H1 (cell line): ENCODE data around the gene SLC25A22. TPM values are rescaled to one million over a fixed set of nuclear protein-coding genes. Genes with fewer than 3 reads are reported as not detected.

Source experiments
- CTCF ChIA-PET: fragments of 300-600 bp; sonication (Branson Sonifier 250); formaldehyde crosslinking; loops from one replicate; lab custom pipeline; 2021; ENCODE audit not compliant: partially characterized antibody; lab: Charles Lee
- POLR2A ChIA-PET: fragments of 300-600 bp; sonication (Branson Sonifier 250); formaldehyde crosslinking; loops from one replicate; lab custom pipeline; 2021; ENCODE audit warnings: inconsistent platforms; ENCODE audit not compliant: partially characterized antibody; lab: Charles Lee
- DNase-seq, 2 experiments: peaks; one replicate each; pipeline versions ENCODE4 v3.0.0 to v3.0.0-alpha.2; 2010 to 2022; ENCODE audit warnings: low spot score in 2 of 2, low read depth in 1 of 2, mixed read lengths in 1 of 2
- FAIRE-seq: peaks from 2 replicates; lab custom pipeline; 2011; peaks lifted over from hg19 to GRCh38; lab: Jason Lieb, UNC
- H2AFZ ChIP-seq: 2 replicates; pipeline ENCODE4 v1.8.1; 2012; ENCODE audit warnings: low read length, inconsistent platforms
- H2AK5ac ChIP-seq: 2 replicates; pipeline ENCODE4 v1.6.1; 2013; ENCODE audit warnings: low read depth, low read length
- H2BK120ac ChIP-seq: replicated peaks from 2 replicates; pipeline ENCODE3; 2013; ENCODE audit warnings: low read depth, low read length, inconsistent platforms
- H2BK12ac ChIP-seq: 2 replicates; pipeline ENCODE4 v1.6.1; 2013; ENCODE audit warnings: low read depth, low read length
- H2BK15ac ChIP-seq: 2 replicates; pipeline ENCODE4 v1.6.1; 2013; ENCODE audit warnings: low read length
- H2BK20ac ChIP-seq: 2 replicates; pipeline ENCODE4 v1.6.1; 2013; ENCODE audit warnings: low read length
- H2BK5ac ChIP-seq: 2 replicates; pipeline ENCODE4 v1.6.1; 2013; ENCODE audit warnings: low read depth, low read length
- H3K14ac ChIP-seq: 2 replicates; pipeline ENCODE4 v1.6.1; 2013; ENCODE audit warnings: inconsistent platforms; ENCODE audit not compliant: insufficient read length
- H3K18ac ChIP-seq: 2 replicates; pipeline ENCODE4 v1.6.1; 2013; ENCODE audit warnings: low read length; ENCODE audit errors: extremely low read depth
- H3K23ac ChIP-seq: 2 replicates; pipeline ENCODE4 v1.6.1; 2013; ENCODE audit warnings: inconsistent platforms; ENCODE audit not compliant: insufficient read length
- H3K23me2 ChIP-seq: 2 replicates; pipeline ENCODE4 v1.6.1; 2013; ENCODE audit warnings: low read depth, low read length
- H3K27ac ChIP-seq: 2 replicates; pipeline ENCODE4 v1.6.1; 2011; ENCODE audit warnings: low read depth, low read length, inconsistent platforms
- H3K27me3 ChIP-seq, 4 experiments: replicated peaks in 1 of 4; 1 replicate in 1 of 4; 2 replicates in 3 of 4; pipeline versions ENCODE4 v1.6.1 to v1.8.1; 2011 to 2013; ENCODE audit warnings: low read length in 3 of 4, mild to moderate bottlenecking in 3 of 4, inconsistent platforms in 2 of 4, mixed read lengths in 2 of 4, moderate library complexity in 1 of 4; ENCODE audit not compliant: control insufficient read depth in 3 of 4, insufficient read depth in 3 of 4; ENCODE audit errors: extremely low read depth in 1 of 4
- H3K36me3 ChIP-seq, 4 experiments: 2 replicates each; pipeline versions ENCODE4 v1.6.1 to v1.8.1; 2011 to 2013; ENCODE audit warnings: mild to moderate bottlenecking in 4 of 4, low read length in 3 of 4, moderate library complexity in 2 of 4, control low read depth in 1 of 4, inconsistent platforms in 1 of 4; ENCODE audit not compliant: insufficient read depth in 4 of 4, control insufficient read depth in 2 of 4
- H3K4ac ChIP-seq: replicated peaks from 2 replicates; pipeline ENCODE3; 2013; ENCODE audit warnings: low read length, low read depth, mixed read lengths, inconsistent platforms; ENCODE audit not compliant: insufficient read length
- H3K4me1 ChIP-seq, 4 experiments: replicated peaks in 1 of 4; 1 replicate in 1 of 4; 2 replicates in 3 of 4; pipeline versions ENCODE4 v1.6.1 to v1.8.1; 2011 to 2013; ENCODE audit warnings: low read length in 3 of 4, inconsistent platforms in 2 of 4, mixed read lengths in 1 of 4; ENCODE audit not compliant: insufficient read depth in 4 of 4, control insufficient read depth in 3 of 4
- H3K4me2 ChIP-seq, 2 experiments: 2 replicates each; pipeline versions ENCODE4 v1.6.1 to v1.8.1; 2011 to 2013; ENCODE audit warnings: low read depth in 2 of 2, low read length in 2 of 2, control low read depth in 1 of 2, inconsistent platforms in 1 of 2, mild to moderate bottlenecking in 1 of 2; ENCODE audit not compliant: insufficient read depth in 1 of 2
- H3K4me3 ChIP-seq, 4 experiments: fragments of 200-600, 300-600 bp in 1 of 4; sonication (generic), shearing (Covaris generic), sonication (Bioruptor Twin) in 1 of 4; 2 replicates each; pipeline versions ENCODE4 v1.5.1 to v1.8.1; 2011 to 2016; ENCODE audit warnings: low read length in 4 of 4, low read depth in 3 of 4, control low read depth in 2 of 4, inconsistent platforms in 2 of 4, mild to moderate bottlenecking in 2 of 4, mixed read lengths in 1 of 4, moderate library complexity in 1 of 4; ENCODE audit not compliant: insufficient read depth in 2 of 4; ENCODE audit errors: extremely low read depth in 1 of 4
- H3K56ac ChIP-seq: replicated peaks from 2 replicates; pipeline ENCODE3; 2013; ENCODE audit warnings: low read depth, mild to moderate bottlenecking, mixed read lengths, low read length, inconsistent platforms; ENCODE audit not compliant: insufficient read length
- H3K79me1 ChIP-seq: 2 replicates; pipeline ENCODE4 v1.6.1; 2013; ENCODE audit warnings: low read depth, low read length, control low read depth
- H3K79me2 ChIP-seq, 2 experiments: 2 replicates each; pipeline versions ENCODE4 v1.6.1 to v1.8.1; 2012 to 2013; ENCODE audit warnings: low read length in 2 of 2, mild to moderate bottlenecking in 2 of 2, inconsistent platforms in 1 of 2; ENCODE audit not compliant: insufficient read depth in 2 of 2, control insufficient read depth in 1 of 2
- H3K9ac ChIP-seq, 4 experiments: replicated peaks in 1 of 4; 1 replicate in 1 of 4; 2 replicates in 3 of 4; pipeline versions ENCODE4 v1.6.1 to v1.8.1; 2011 to 2013; ENCODE audit warnings: low read depth in 3 of 4, low read length in 3 of 4, control low read depth in 2 of 4, mild to moderate bottlenecking in 2 of 4, moderate library complexity in 2 of 4, inconsistent platforms in 1 of 4; ENCODE audit errors: extremely low read depth in 1 of 4
- H3K9me3 ChIP-seq, 2 experiments: 2 replicates each; pipeline versions ENCODE4 v1.6.1 to v1.8.1; 2012 to 2013; ENCODE audit warnings: mild to moderate bottlenecking in 2 of 2, moderate library complexity in 2 of 2, control low read depth in 1 of 2, inconsistent platforms in 1 of 2, low read depth in 1 of 2, low read length in 1 of 2, mixed read lengths in 1 of 2; ENCODE audit not compliant: insufficient read depth in 2 of 2
- H4K20me1 ChIP-seq, 2 experiments: replicated peaks in 1 of 2; 2 replicates each; pipeline versions ENCODE3 to v1.8.1; 2011 to 2013; ENCODE audit warnings: inconsistent platforms in 2 of 2, low read length in 2 of 2, mild to moderate bottlenecking in 1 of 2; ENCODE audit not compliant: insufficient read depth in 2 of 2, control insufficient read depth in 1 of 2
- H4K5ac ChIP-seq: 2 replicates; pipeline ENCODE4 v1.6.1; 2013; ENCODE audit warnings: low read length, low read depth, mixed read lengths, inconsistent platforms; ENCODE audit not compliant: insufficient read length
- H4K8ac ChIP-seq: 2 replicates; pipeline ENCODE4 v1.8.0; 2013; ENCODE audit warnings: mild to moderate bottlenecking, moderate library complexity, low read length, inconsistent platforms; ENCODE audit not compliant: insufficient read depth; ENCODE audit errors: extremely low read depth
- H4K91ac ChIP-seq: replicated peaks from 2 replicates; pipeline ENCODE3; 2013; ENCODE audit warnings: low read length, mixed read lengths, inconsistent platforms; ENCODE audit not compliant: insufficient read length
- ASH2L ChIP-seq: fragments of 200-600, 300-600 bp; sonication (generic); IDR thresholded peaks from one replicate; pipeline ENCODE4 v1.7.1; 2017; ENCODE audit warnings: low read length
- CBX8 ChIP-seq: fragments of 300-800, 300-1000 bp; sonication (generic); IDR thresholded peaks from 2 replicates; pipeline ENCODE4 v1.7.1; 2016; ENCODE audit warnings: low read depth, low read length, borderline replicate concordance
- CEBPB ChIP-seq: IDR thresholded peaks from 2 replicates; pipeline ENCODE4 v1.6.1; 2012; ENCODE audit warnings: low read depth, low read length
- EP300 ChIP-seq, 2 experiments: IDR thresholded peaks; 1 replicate in 1 of 2; 2 replicates in 1 of 2; pipeline ENCODE4 v1.6.1; 2011 to 2012; ENCODE audit warnings: low read depth in 2 of 2, low read length in 2 of 2, mild to moderate bottlenecking in 2 of 2, borderline replicate concordance in 1 of 2, inconsistent platforms in 1 of 2, moderate library complexity in 1 of 2
- JUN ChIP-seq: IDR thresholded peaks from 2 replicates; pipeline ENCODE4 v1.6.1; 2011; ENCODE audit warnings: low read depth, mild to moderate bottlenecking, improper control_type of control experiment, low read length
- KDM1A ChIP-seq: fragments of 200-600, 300-600 bp; sonication (generic); IDR thresholded peaks from 2 replicates; pipeline ENCODE4 v1.7.1; 2016; ENCODE audit warnings: mild to moderate bottlenecking, low read length, borderline replicate concordance
- KDM5A ChIP-seq: fragments of 200-600 bp; IDR thresholded peaks from 2 replicates; pipeline ENCODE4 v1.7.1; 2012; ENCODE audit warnings: mild to moderate bottlenecking, low read length, inconsistent platforms, mixed read lengths
- NRF1 ChIP-seq: IDR thresholded peaks from 2 replicates; pipeline ENCODE4 v1.6.1; 2011; ENCODE audit warnings: mild to moderate bottlenecking, low read depth, low read length, improper control_type of control experiment
- POLR2A ChIP-seq, 2 experiments: IDR thresholded peaks; 1 replicate in 1 of 2; 2 replicates in 1 of 2; pipeline ENCODE4 v1.6.1; 2011; ENCODE audit warnings: low read depth in 2 of 2, low read length in 2 of 2, mild to moderate bottlenecking in 2 of 2; ENCODE audit errors: control extremely low read depth in 1 of 2
- SP4 ChIP-seq: IDR thresholded peaks from 2 replicates; pipeline ENCODE4 v1.6.1; 2012; ENCODE audit warnings: low read length, inconsistent platforms
- SUZ12 ChIP-seq: fragments of 200-600 bp; sonication (generic); IDR thresholded peaks from 2 replicates; pipeline ENCODE4 v1.6.1; 2012; ENCODE audit warnings: mild to moderate bottlenecking, inconsistent platforms, low read length, moderate library complexity, mixed read lengths
- YY1 ChIP-seq: IDR thresholded peaks from 2 replicates; pipeline ENCODE4 v1.6.1; 2011; ENCODE audit warnings: low read depth, mild to moderate bottlenecking, low read length
- WGBS, 2 experiments: shearing (Covaris generic) in 1 of 2; methylation state at CpG; one replicate each; pipeline versions ENCODE4 v1.1.6 to v1.1.7; 2013 to 2015; ENCODE audit warnings: low lambda C conversion rate in 2 of 2, mixed read lengths in 2 of 2, inconsistent platforms in 1 of 2, low coverage in 1 of 2, missing lambda C conversion rate in 1 of 2; ENCODE audit not compliant: insufficient replicate concordance in 2 of 2, insufficient coverage in 1 of 2, insufficient read length in 1 of 2; ENCODE audit errors: extremely low coverage in 1 of 2, missing lambda C conversion rate in 1 of 2; 5-methylcytosine and 5-hydroxymethylcytosine counted together
- polyA plus RNA-seq, 7 experiments: library from polyadenylated mRNA; depleted of rRNA in 3 of 7; stranded (reverse) in 5 of 7; unstranded in 2 of 7; fragments of >200 nt in 5 of 7; fragments of 200-250 nt in 2 of 7; gene quantifications; 1 replicate in 5 of 7; 2 replicates in 1 of 7; 4 replicates in 1 of 7; pipeline versions ENCODE4 v1.2.1 to v1.2.3, GENCODE V29; 2011 to 2013; ENCODE audit warnings: missing spikeins in 2 of 7, mixed read lengths in 2 of 7
- total RNA-seq: library from RNA; stranded (reverse); fragmentation: NEBNext Ultra II Directional; extraction: Animal tissue kit (Norgen Biotek cat#: 25700); gene quantifications from 2 replicates; pipeline ENCODE4 v1.2.1, GENCODE V29; 2021

The SLC25A22 gene
- total and polyA plus RNA-seq, 2 of the 8 experiments (the other 6 are each of a cell fraction or from before 2014, with no cell fraction given), result 31.5 to 48.0 TPM

- H3K23ac ChIP-seq, result no peak within 1 kb of the TSS
- H2BK20ac ChIP-seq, result peak within 1 kb of the TSS; percentile 92; the same call in 1 of the 2 replicates
- peak within 1 kb of the TSS; percentile 96; the same call in 1 of the 2 replicates for H2AFZ ChIP-seq
- POLR2A ChIA-PET, result interaction anchor here (0.5 to 53.0 kb wide), 18 partner anchors 11 to 515 kb away, joined by 3 to 1917 read pairs (median 4); partner anchors contain the start of genes CD151, CEND1, CRACR2B and GATD1
- H3K79me2 ChIP-seq, result peaks cover 7 to 32% of the 10 kb centered on the region in 2 experiments; a peak in 3 of 4 replicates
- DNase-seq (peak; percentile 80 to 100), FAIRE-seq (no peak)
- H3K27me3 ChIP-seq, result no peaks in the 10 kb centered on the region
- H2BK120ac ChIP-seq, result peak within 1 kb of the TSS; percentile 98
- peak within 1 kb of the TSS; percentile 66 to 100 (median 90) for H3K4me3 ChIP-seq
- peak within 1 kb of the TSS; percentile 100 for H2BK12ac ChIP-seq
- H3K14ac ChIP-seq, result no peak within 1 kb of the TSS
- peak within 1 kb of the TSS; percentile 82 to 99 (median 97) for H3K9ac ChIP-seq
- peaks cover 11% of the 10 kb centered on the region; the same call in 1 of the 2 replicates for H3K23me2 ChIP-seq
- H3K18ac ChIP-seq, result peak within 1 kb of the TSS; percentile 100
- peak within 1 kb of the TSS; percentile 91 to 92 for H3K4me2 ChIP-seq
- peak within 1 kb of the TSS; percentile 53; the same call in 1 of the 2 replicates for H2AK5ac ChIP-seq
- H4K91ac ChIP-seq, result peak within 1 kb of the TSS; percentile 99
- CTCF ChIA-PET, result interaction anchor here (1.6 kb wide), 1 partner anchor 20 kb away, joined by 3 read pairs; no protein-coding TSS in a partner anchor
- H4K5ac ChIP-seq, result peak within 1 kb of the TSS; percentile 100
- peak within 1 kb of the TSS; percentile 100 for H2BK5ac ChIP-seq
- H3K27ac ChIP-seq, result peak within 1 kb of the TSS; percentile 99
- peak within 1 kb of the TSS; percentile 86 for H3K4ac ChIP-seq
- peak within 1 kb of the TSS; percentile 99 for H3K56ac ChIP-seq
- H3K36me3 ChIP-seq, result peaks cover 16 to 29% (median 26%) of the 10 kb centered on the region in 4 experiments
- no peaks in the 10 kb centered on the region for H3K79me1 ChIP-seq
- H4K8ac ChIP-seq, result peak within 1 kb of the TSS; percentile 100
- no peaks in the 10 kb centered on the region for H3K9me3 ChIP-seq
- peaks cover 10 to 20% of the 10 kb centered on the region in 2 experiments for H4K20me1 ChIP-seq
- WGBS, 2 experiments, result 2% methylated on average over 54 of the region's 81 CpGs; no CpG with 5 or more reads in 1 of the 2 experiments
- H3K4me1 ChIP-seq, result peaks cover 0 to 10% (median 3%) of the 10 kb centered on the region in 4 experiments; a peak in 4 of 7 replicates
- H2BK15ac ChIP-seq, result peak within 1 kb of the TSS; percentile 99
- TF ChIP-seq CBX8 (no peak), SP4 (no peak), EP300 (IDR thresholded peaks at IDR 0.05; ENCODE audit: borderline replicate concordance in 1 of 2, low read depth in 2 of 2, low read length in 2 of 2) (no peak; a peak in 1 of 3 replicates), CEBPB (no peak), YY1 (peak; percentile 83), KDM1A (no peak), KDM5A (no peak; the same call in none of the 2 replicates), POLR2A (IDR thresholded peaks at IDR 0.05; ENCODE audit: control extremely low read depth in 1 of 2, low read depth in 2 of 2, low read length in 2 of 2) (peak in 1 of 2 experiments; percentile 90; a peak in 2 of 3 replicates), JUN (0 out of 2 replicates have a peak, but pooled peaks have one; percentile 20), NRF1 (no peak), SUZ12 (no peak), ASH2L (peak; percentile 91)
These were observed 11.4 kb upstream of the SLC25A22 start, which contains the start of gene RPLP2 for GRCh38 chr11:809287-810039. Gene RPLP2, plus strand, starts transcription at chr11:809967. Its CDS starts 268 bp downstream, at chr11:810235.
